GM11168 (cell line): ENCODE results near the gene GPR42.

Source experiments
- in situ Hi-C: fragments of 300-500 bp; cut with MboI; formaldehyde crosslinking; loops from one replicate; pipeline ENCODE4 v1.12.0; 2022; ENCODE audit warnings: low sequenced_read_pairs; ENCODE audit not compliant: unreplicated experiment

Gene GPR42

GRCh38 chr19:35370722-35371121 is at the start of gene GPR42:
GPR42 (plus strand) TSS chr19:35371068; CDS start chr19:35371360, 292 bp downstream.
- in situ Hi-C loops: no loop called here

GRCh38 chr19:35321291-35321690 is 49.6 kb upstream of the GPR42 start:
- in situ Hi-C loops: no loop called here

GRCh38 chr19:35322014-35322413 is 48.9 kb upstream of the GPR42 start:
- in situ Hi-C loops: no loop called here

GRCh38 chr19:35327642-35328041 is 43.2 kb upstream of the GPR42 start:
- in situ Hi-C loops: no loop called here

GRCh38 chr19:35328851-35329285 is 42.0 kb upstream of the GPR42 start, which contains the start of gene CD22:
CD22 (plus strand) TSS chr19:35329187; CDS start chr19:35332041, 2,854 bp downstream.
- in situ Hi-C loops: no loop called here

GRCh38 chr19:35329323-35329722 is 41.5 kb upstream of the GPR42 start:
- in situ Hi-C loops: no loop called here

GRCh38 chr19:35330475-35330874 is 40.4 kb upstream of the GPR42 start:
- in situ Hi-C loops: no loop called here

- in situ Hi-C loops: no loop called here
Measured at GRCh38 chr19:35331551-35332214, 39.2 kb upstream of the GPR42 start.

GRCh38 chr19:35332817-35333216 is 38.1 kb upstream of the GPR42 start:
- in situ Hi-C loops: no loop called here

- in situ Hi-C loops: no loop called here
Measured at GRCh38 chr19:35334144-35334753, 36.6 kb upstream of the GPR42 start.

GRCh38 chr19:35336166-35336955 is 34.5 kb upstream of the GPR42 start:
- in situ Hi-C loops: no loop called here

GRCh38 chr19:35337097-35337983 is 33.5 kb upstream of the GPR42 start:
- in situ Hi-C loops: no loop called here

GRCh38 chr19:35337984-35338296 is 32.9 kb upstream of the GPR42 start:
- in situ Hi-C loops: no loop called here

- in situ Hi-C loops: no loop called here
Measured at GRCh38 chr19:35340431-35340830, 30.4 kb upstream of the GPR42 start.

GRCh38 chr19:35341006-35341405 is 29.9 kb upstream of the GPR42 start:
- in situ Hi-C loops: no loop called here

- in situ Hi-C loops: no loop called here
Measured at GRCh38 chr19:35341565-35342225, 29.2 kb upstream of the GPR42 start.

GRCh38 chr19:35342430-35342829 is 28.4 kb upstream of the GPR42 start:
- in situ Hi-C loops: no loop called here

GRCh38 chr19:35344511-35345031 is 26.3 kb upstream of the GPR42 start:
- in situ Hi-C loops: no loop called here

- in situ Hi-C loops: no loop called here
Measured at GRCh38 chr19:35345671-35346111, 25.2 kb upstream of the GPR42 start.
